ENCODE data around the gene HTT. TPM values are rescaled to one million over a fixed set of nuclear protein-coding genes. Genes with fewer than 3 reads are reported as not detected.

Gene HTT
- total RNA-seq, 4 donors from 2014 or later, result 28.9 to 141 (median 42.0) TPM

DNA sequence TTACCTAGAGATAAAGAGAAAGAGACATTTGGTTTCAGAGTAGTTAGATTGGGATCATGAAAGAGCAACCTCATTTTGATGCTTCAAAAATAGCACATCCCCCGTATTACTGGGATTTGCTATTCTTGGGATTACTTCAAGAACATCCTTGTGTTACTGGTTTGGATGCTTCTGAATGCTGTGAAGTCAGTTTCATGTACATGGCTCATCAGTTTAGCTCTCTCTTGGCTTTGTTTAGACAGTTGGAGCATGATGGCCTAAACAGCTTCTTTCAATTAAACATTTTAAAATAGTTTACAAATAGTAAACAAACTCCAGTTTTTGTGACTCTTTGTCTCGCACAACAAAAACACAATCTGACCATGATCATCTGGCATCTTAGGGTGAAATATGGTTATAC is 23.9 kb downstream of the HTT start:
- no peak for DNase-seq (ENCODE audit: low spot score in 2 of 2)
- TF ChIP-seq, protein P1, sequence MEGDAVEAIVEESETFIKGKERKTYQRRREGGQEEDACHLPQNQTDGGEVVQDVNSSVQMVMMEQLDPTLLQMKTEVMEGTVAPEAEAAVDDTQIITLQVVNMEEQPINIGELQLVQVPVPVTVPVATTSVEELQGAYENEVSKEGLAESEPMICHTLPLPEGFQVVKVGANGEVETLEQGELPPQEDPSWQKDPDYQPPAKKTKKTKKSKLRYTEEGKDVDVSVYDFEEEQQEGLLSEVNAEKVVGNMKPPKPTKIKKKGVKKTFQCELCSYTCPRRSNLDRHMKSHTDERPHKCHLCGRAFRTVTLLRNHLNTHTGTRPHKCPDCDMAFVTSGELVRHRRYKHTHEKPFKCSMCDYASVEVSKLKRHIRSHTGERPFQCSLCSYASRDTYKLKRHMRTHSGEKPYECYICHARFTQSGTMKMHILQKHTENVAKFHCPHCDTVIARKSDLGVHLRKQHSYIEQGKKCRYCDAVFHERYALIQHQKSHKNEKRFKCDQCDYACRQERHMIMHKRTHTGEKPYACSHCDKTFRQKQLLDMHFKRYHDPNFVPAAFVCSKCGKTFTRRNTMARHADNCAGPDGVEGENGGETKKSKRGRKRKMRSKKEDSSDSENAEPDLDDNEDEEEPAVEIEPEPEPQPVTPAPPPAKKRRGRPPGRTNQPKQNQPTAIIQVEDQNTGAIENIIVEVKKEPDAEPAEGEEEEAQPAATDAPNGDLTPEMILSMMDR (IDR thresholded peaks at IDR 0.05), result no peak
- no peak for TF ChIP-seq POLR2A (IDR thresholded peaks at IDR 0.05)
- H3K4me3 ChIP-seq (ENCODE audit: low read depth, poor library complexity, severe bottlenecking), result no peak overlapping the region
- 51 to 59% methylated on average over 2 of the region's 2 CpGs for WGBS, 2 donors
- intact Hi-C loops (cut with DNase I; ENCODE audit: low total_unique reads), result no loop called here

DNA sequence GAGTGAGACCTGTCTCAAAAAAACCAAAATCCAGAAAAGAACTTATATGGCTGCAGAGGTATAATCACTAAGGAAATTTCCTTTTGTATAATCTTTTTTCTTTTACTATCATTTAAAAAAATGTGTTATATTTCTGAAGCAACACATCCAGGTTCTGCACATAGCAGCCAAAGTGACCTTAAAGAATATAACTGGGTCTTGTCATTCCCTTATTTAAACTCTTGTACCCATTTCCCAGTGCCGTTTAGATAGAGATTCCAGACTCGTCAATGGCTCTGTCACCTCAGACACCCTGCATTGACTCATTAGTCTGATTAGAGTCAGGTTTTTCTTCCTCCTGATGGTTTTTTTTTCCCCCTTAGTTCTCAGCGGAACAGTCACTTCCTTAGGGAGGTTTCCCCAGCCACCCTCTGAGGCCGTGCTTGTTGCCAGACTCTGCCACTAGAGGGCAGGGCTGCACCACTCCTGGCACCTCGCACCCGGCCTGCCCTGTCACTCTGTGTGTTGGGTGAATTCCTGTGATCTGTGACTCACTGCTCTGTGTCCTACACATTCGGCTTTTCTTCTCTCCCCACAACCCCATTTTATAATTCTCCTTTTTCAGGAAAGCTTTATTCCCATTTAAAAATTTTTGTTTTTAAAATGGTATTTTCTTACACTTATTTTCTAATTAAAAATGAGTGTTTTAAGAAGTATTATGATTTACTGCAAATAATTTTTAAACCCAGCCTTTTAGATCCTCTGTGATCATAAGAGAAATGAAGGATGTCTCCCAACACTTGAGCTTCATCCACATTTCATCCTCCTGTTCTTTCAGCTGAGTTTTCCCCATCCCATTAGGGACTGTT is 32.1 kb downstream of the HTT start:
- no peak overlapping the region for H3K4me3 ChIP-seq (ENCODE audit: low read depth, poor library complexity, severe bottlenecking)
- 0 to 2% methylated on average over 7 of the region's 7 CpGs for WGBS, 2 donors
- intact Hi-C loops (cut with DNase I; ENCODE audit: low total_unique reads), result loop anchor here (10.0 kb wide), 1 partner anchor 338 kb away; the partner anchor contains the start of gene HGFAC
- peak; percentile 88 to 98 for DNase-seq (ENCODE audit: low spot score in 2 of 2)
- TF ChIP-seq, protein P1 (IDR thresholded peaks at IDR 0.05), result peak in 1 of 3 donors; percentile 52
- TF ChIP-seq POLR2A (IDR thresholded peaks at IDR 0.05), result no peak

DNA sequence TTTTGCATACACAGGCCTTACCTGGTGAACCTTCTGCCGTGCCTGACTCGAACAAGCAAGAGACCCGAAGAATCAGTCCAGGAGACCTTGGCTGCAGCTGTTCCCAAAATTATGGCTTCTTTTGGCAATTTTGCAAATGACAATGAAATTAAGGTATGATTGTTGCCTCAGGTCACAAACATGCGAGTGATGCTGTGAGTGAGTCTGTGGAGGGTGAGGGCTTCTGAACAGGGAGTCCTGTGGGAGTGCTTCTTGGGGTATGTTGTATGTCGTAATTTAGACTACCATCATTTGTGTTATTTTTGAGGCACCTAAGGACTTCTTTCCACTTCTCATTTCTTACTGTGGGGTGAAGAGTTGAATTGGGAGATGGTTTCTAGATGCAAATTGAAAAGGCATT is 32.8 kb downstream of the HTT start:
- no peak overlapping the region for H3K4me3 ChIP-seq (ENCODE audit: low read depth, poor library complexity, severe bottlenecking)
- TF ChIP-seq, protein P1 (IDR thresholded peaks at IDR 0.05), result no peak
- TF ChIP-seq POLR2A (IDR thresholded peaks at IDR 0.05), result no peak
- intact Hi-C loops (cut with DNase I; ENCODE audit: low total_unique reads), result loop anchor here (10.0 kb wide), 1 partner anchor 338 kb away; the partner anchor contains the start of gene HGFAC
- no peak for DNase-seq (ENCODE audit: low spot score in 2 of 2)
- WGBS, 2 donors, result 86 to 88% methylated on average over 5 of the region's 5 CpGs

DNA sequence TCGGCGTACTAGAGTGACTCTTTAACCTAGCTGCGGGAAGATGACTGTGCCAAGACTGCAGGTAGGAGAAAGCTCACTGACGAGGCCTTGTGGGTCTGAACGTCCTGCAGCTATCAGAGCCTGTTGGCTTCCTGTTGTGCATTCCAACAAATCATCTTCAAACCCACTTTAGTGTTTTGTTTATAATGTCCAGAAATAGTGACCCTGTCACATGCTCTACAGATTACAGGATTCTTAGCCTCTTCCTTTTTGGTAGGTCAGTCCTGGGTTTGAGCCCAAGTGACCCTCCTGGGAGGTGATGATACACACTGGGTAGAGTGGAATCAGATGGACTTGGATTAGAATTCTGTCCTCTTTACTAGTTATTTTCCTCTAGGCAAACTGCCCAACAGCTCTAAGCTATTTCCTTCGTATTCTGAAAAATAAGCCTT is 33.2 kb downstream of the HTT start:
- no peak for TF ChIP-seq POLR2A (IDR thresholded peaks at IDR 0.05)
- TF ChIP-seq, protein P1 (IDR thresholded peaks at IDR 0.05), result no peak
- 75 to 76% methylated on average over 6 of the region's 6 CpGs for WGBS, 2 donors
- no peak for DNase-seq (ENCODE audit: low spot score in 2 of 2)
- intact Hi-C loops (cut with DNase I; ENCODE audit: low total_unique reads), result loop anchor here (10.0 kb wide), 1 partner anchor 337 kb away; the partner anchor contains the start of gene HGFAC
- no peak overlapping the region for H3K4me3 ChIP-seq (ENCODE audit: low read depth, poor library complexity, severe bottlenecking)

DNA sequence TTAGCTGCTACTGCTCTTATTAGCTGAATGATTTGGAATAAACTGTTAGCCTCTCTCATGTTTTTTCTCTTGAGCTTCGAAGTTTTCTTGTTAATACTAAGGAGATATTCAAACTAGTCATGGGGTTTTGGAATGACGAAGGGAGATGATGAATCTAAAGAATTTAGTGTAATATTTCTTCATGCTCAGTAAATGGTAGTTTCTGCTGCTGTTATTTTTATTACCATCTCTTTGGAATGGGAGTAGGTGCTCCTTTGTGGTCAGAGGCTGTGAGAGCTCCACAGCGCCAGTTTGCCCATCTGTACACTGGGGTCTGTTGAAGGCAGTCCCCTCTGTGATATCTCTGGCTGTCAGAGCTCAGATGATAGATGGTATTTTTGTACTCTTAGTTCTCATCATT is 33.7 kb downstream of the HTT start:
- TF ChIP-seq POLR2A (IDR thresholded peaks at IDR 0.05), result no peak
- TF ChIP-seq, protein P1 (IDR thresholded peaks at IDR 0.05), result no peak
- DNase-seq (ENCODE audit: low spot score in 2 of 2), result no peak
- WGBS, 2 donors, result 76 to 77% methylated on average over 3 of the region's 3 CpGs
- intact Hi-C loops (cut with DNase I; ENCODE audit: low total_unique reads), result loop anchor here (10.0 kb wide), 1 partner anchor 337 kb away; the partner anchor contains the start of gene HGFAC
- no peak overlapping the region for H3K4me3 ChIP-seq (ENCODE audit: low read depth, poor library complexity, severe bottlenecking)

Data from lower leg skin (tissue), 4 donors.